GM18907 (cell line): Measurements from ENCODE around the gene DACH1.
"Not testable (repeated sequence)": the region's sequence is repeated elsewhere in the genome, so short reads cannot be mapped to it uniquely, and the experiment has no call there.

Source experiments
- ATAC-seq: cut with Tn5 transposase; IDR thresholded peaks from one replicate; pipeline ENCODE4 v1.9.1; 2021; ENCODE audit warnings: mild to moderate bottlenecking, moderate library complexity; ENCODE audit not compliant: unreplicated experiment

The DACH1 gene

GRCh38 chr13:71785361-71785760 is 81.6 kb downstream of the DACH1 start:
- ATAC-seq = no peak

- ATAC-seq = no peak
Observed at GRCh38 chr13:71780546-71780945, 86.5 kb downstream of the DACH1 start.

- not testable (repeated sequence) for ATAC-seq
Observed at GRCh38 chr13:71778998-71779397, 88.0 kb downstream of the DACH1 start.

- no peak for ATAC-seq
Observed at GRCh38 chr13:71775966-71776365, 91.0 kb downstream of the DACH1 start.

GRCh38 chr13:71774863-71775262 is 92.1 kb downstream of the DACH1 start:
- ATAC-seq = no peak

- ATAC-seq = no peak
Observed at GRCh38 chr13:71773531-71773930, 93.5 kb downstream of the DACH1 start.

- ATAC-seq = no peak
Observed at GRCh38 chr13:71772361-71772760, 94.6 kb downstream of the DACH1 start.

- no peak for ATAC-seq
Observed at GRCh38 chr13:71771144-71771543, 95.9 kb downstream of the DACH1 start.

GRCh38 chr13:71770710-71771109 is 96.3 kb downstream of the DACH1 start:
- no peak for ATAC-seq

- no peak for ATAC-seq
Observed at GRCh38 chr13:71768881-71769280, 98.1 kb downstream of the DACH1 start.

GRCh38 chr13:71759651-71760511 is 107.1 kb downstream of the DACH1 start:
- no peak for ATAC-seq

GRCh38 chr13:71758828-71759227 is 108.2 kb downstream of the DACH1 start:
- no peak for ATAC-seq

- no peak for ATAC-seq
Observed at GRCh38 chr13:71754407-71754974, 112.5 kb downstream of the DACH1 start.

- no peak for ATAC-seq
Observed at GRCh38 chr13:71752775-71753513, 114.1 kb downstream of the DACH1 start.

- ATAC-seq = no peak
Observed at GRCh38 chr13:71751073-71751472, 115.9 kb downstream of the DACH1 start.

- ATAC-seq = no peak
Observed at GRCh38 chr13:71730267-71730666, 136.7 kb downstream of the DACH1 start.

- no peak for ATAC-seq
Observed at GRCh38 chr13:71729441-71729840, 137.6 kb downstream of the DACH1 start.

- ATAC-seq = no peak
Observed at GRCh38 chr13:71727662-71728061, 139.3 kb downstream of the DACH1 start.

- ATAC-seq = no peak
Observed at GRCh38 chr13:71727042-71727441, 140.0 kb downstream of the DACH1 start.

- ATAC-seq = no peak
Observed at GRCh38 chr13:71722206-71722605, 144.8 kb downstream of the DACH1 start.

GRCh38 chr13:71721104-71721503 is 145.9 kb downstream of the DACH1 start:
- ATAC-seq = no peak

GRCh38 chr13:71718931-71719330 is 148.1 kb downstream of the DACH1 start:
- ATAC-seq = no peak
